SU-DHL-6 (cell line): ENCODE data around the gene HOXD3.

Experiments
- H2AFZ ChIP-seq: fragments of 200-600 bp; sonication (generic); 2 replicates; pipeline ENCODE4 v1.6.1; 2014; ENCODE audit warnings: low read depth, mild to moderate bottlenecking, moderate library complexity, mixed read lengths, antibody characterized with exemption, low read length; ENCODE audit not compliant: severe bottlenecking
- H3F3A ChIP-seq: fragments of 200-600 bp; shearing (Covaris generic); 2 replicates; pipeline ENCODE4 v1.6.0; 2016; ENCODE audit warnings: antibody characterized with exemption, mild to moderate bottlenecking; ENCODE audit not compliant: insufficient read depth
- H3K27ac ChIP-seq: fragments of 200-600 bp; sonication (generic); 2 replicates; pipeline ENCODE4 v1.5.1; 2016; ENCODE audit warnings: low read depth, mild to moderate bottlenecking, low read length, moderate library complexity, mixed read lengths
- H3K27me3 ChIP-seq: fragments of 200-600 bp; sonication (generic), shearing (Covaris generic); 2 replicates; pipeline ENCODE4 v1.6.0; 2014; ENCODE audit warnings: mild to moderate bottlenecking, low read length
- H3K36me3 ChIP-seq: fragments of 200-600 bp; sonication (generic); 2 replicates; pipeline ENCODE4 v1.6.1; 2014; ENCODE audit warnings: mild to moderate bottlenecking, low read length, mixed read lengths
- H3K4me2 ChIP-seq: fragments of 300-600, 200-600 bp; shearing (Covaris generic), sonication (generic); 2 replicates; pipeline ENCODE4 v1.6.0; 2014; ENCODE audit warnings: low read length, low read depth, mild to moderate bottlenecking; ENCODE audit not compliant: poor library complexity, severe bottlenecking
- H3K4me3 ChIP-seq: fragments of 200-600 bp; sonication (generic); 2 replicates; pipeline ENCODE4 v1.5.1; 2014; ENCODE audit warnings: antibody characterized with exemption, low read length, mild to moderate bottlenecking, mixed read lengths; ENCODE audit not compliant: insufficient read depth, poor library complexity, severe bottlenecking
- H3K79me2 ChIP-seq: fragments of 200-600 bp; sonication (generic); 2 replicates; pipeline ENCODE4 v1.6.1; 2014; ENCODE audit warnings: mild to moderate bottlenecking, low read length, moderate library complexity; ENCODE audit not compliant: insufficient read depth
- H3K9ac ChIP-seq: fragments of 200-600 bp; sonication (generic); 2 replicates; pipeline ENCODE4 v1.7.0; 2014; ENCODE audit warnings: mild to moderate bottlenecking, low read length
- H3K9me2 ChIP-seq: fragments of 200-600 bp; sonication (generic); replicated peaks from 2 replicates; pipeline ENCODE4 v1.6.1; 2014; ENCODE audit warnings: low read length; ENCODE audit not compliant: insufficient read depth
- H3K9me3 ChIP-seq: fragments of 200-600 bp; sonication (generic); 2 replicates; pipeline ENCODE4 v1.6.1; 2014; ENCODE audit warnings: low read length, mixed read lengths; ENCODE audit not compliant: insufficient read depth
- H4K20me1 ChIP-seq: fragments of 200-600 bp; sonication (generic); 2 replicates; pipeline ENCODE4 v1.6.1; 2014; ENCODE audit warnings: low read depth, mild to moderate bottlenecking, antibody characterized with exemption, low read length, moderate library complexity, mixed read lengths
- CTCF ChIP-seq: fragments of 200-600 bp; sonication (generic); IDR thresholded peaks from one replicate; pipeline ENCODE4 v1.5.1; 2017; ENCODE audit warnings: antibody characterized with exemption, mild to moderate bottlenecking, low read length, moderate library complexity; ENCODE audit not compliant: insufficient read depth, poor library complexity, severe bottlenecking
- EZH2phosphoT487 ChIP-seq: fragments of 200-600 bp; sonication (generic), shearing (Covaris generic); conservative IDR thresholded peaks from 2 replicates; pipeline ENCODE4 v1.6.1; 2018; ENCODE audit warnings: mild to moderate bottlenecking, antibody characterized with exemption, low read length, moderate library complexity, mixed read lengths

The HOXD3 gene

GRCh38 chr2:176123411-176124109, 33.5 kb upstream of the HOXD3 start:
- H3K9ac ChIP-seq = no peak overlapping the region
- H3K4me3 ChIP-seq = no peak overlapping the region
- TF ChIP-seq CTCF (no peak), EZH2phosphoT487 (no peak)
- H3K27me3 ChIP-seq = no peaks in the 10 kb centered on the region
- H3K9me3 ChIP-seq = no peaks in the 10 kb centered on the region
- H3F3A ChIP-seq = no peaks in the 10 kb centered on the region
- H3K36me3 ChIP-seq = no peaks in the 10 kb centered on the region
- no peak overlapping the region for H3K4me2 ChIP-seq
- no peaks in the 10 kb centered on the region for H3K79me2 ChIP-seq
- H4K20me1 ChIP-seq = no peaks in the 10 kb centered on the region
- no peak overlapping the region for H2AFZ ChIP-seq
- H3K27ac ChIP-seq = no peak overlapping the region
- H3K9me2 ChIP-seq = no peaks in the 10 kb centered on the region

- TF ChIP-seq EZH2phosphoT487 (no peak), CTCF (no peak)
- Histone ChIP-seq H3K4me3 (no peak overlapping the region), H3K36me3 (no peaks in the 10 kb centered on the region), H3K9me2 (no peaks in the 10 kb centered on the region), H3K27ac (no peak overlapping the region), H3F3A (no peaks in the 10 kb centered on the region), H2AFZ (no peak overlapping the region), H3K27me3 (no peaks in the 10 kb centered on the region), H3K9me3 (no peaks in the 10 kb centered on the region), H4K20me1 (no peaks in the 10 kb centered on the region), H3K9ac (no peak overlapping the region), H3K79me2 (no peaks in the 10 kb centered on the region), H3K4me2 (no peak overlapping the region)
These were observed 32.8 kb upstream of the HOXD3 start for GRCh38 chr2:176124110-176124946.

- Histone ChIP-seq H3K27me3 (no peaks in the 10 kb centered on the region), H3K36me3 (no peaks in the 10 kb centered on the region), H2AFZ (no peak overlapping the region), H3K27ac (no peak overlapping the region), H3K4me3 (no peak overlapping the region), H3K4me2 (no peak overlapping the region), H3K9me2 (no peaks in the 10 kb centered on the region), H3K9ac (no peak overlapping the region), H4K20me1 (no peaks in the 10 kb centered on the region), H3K79me2 (no peaks in the 10 kb centered on the region), H3K9me3 (no peaks in the 10 kb centered on the region), H3F3A (no peaks in the 10 kb centered on the region)
- TF ChIP-seq CTCF = no peak
- no peak for TF ChIP-seq EZH2phosphoT487
These were observed 31.9 kb upstream of the HOXD3 start for GRCh38 chr2:176124947-176125771.
